Cardiac muscle cell (in vitro differentiated cells and primary cell): ENCODE results near the gene SLC7A6. TPM values are rescaled to one million over a fixed set of nuclear protein-coding genes. Genes with fewer than 3 reads are reported as not detected.
A peak's percentile ranks its signal among the peaks of the same experiment; 100 is the strongest.

Experiments
- DNase-seq, 2 donors: peaks; one replicate each; pipeline versions ENCODE4 v3.0.0 to v3.0.0-alpha.2; 2010 to 2017; ENCODE audit warnings: low read depth in 1 of 2, low spot score in 1 of 2
- H3K27ac ChIP-seq: fragments of 200-600 bp; sonication (generic); 2 replicates; pipeline ENCODE4 v1.5.1; 2016
- H3K27me3 ChIP-seq: fragments of 200-600 bp; sonication (generic); 2 replicates; pipeline ENCODE4 v1.6.0; 2016; ENCODE audit warnings: control low read depth
- H3K36me3 ChIP-seq: fragments of 200-600 bp; sonication (generic); 2 replicates; pipeline ENCODE4 v1.5.1; 2016; ENCODE audit warnings: control low read depth
- H3K4me1 ChIP-seq: fragments of 200-600 bp; sonication (generic); 2 replicates; pipeline ENCODE4 v1.8.1; 2017; ENCODE audit warnings: low read depth, mild to moderate bottlenecking, mixed run types
- H3K4me3 ChIP-seq: fragments of 200-600 bp; sonication (generic); 2 replicates; pipeline ENCODE4 v1.5.1; 2016; ENCODE audit warnings: mild to moderate bottlenecking
- H3K9me3 ChIP-seq: fragments of 200-600 bp; sonication (generic); 2 replicates; pipeline ENCODE4 v1.5.1; 2017; ENCODE audit warnings: low read depth, mild to moderate bottlenecking, control low read depth
- CTCF ChIP-seq: IDR thresholded peaks from 2 replicates; pipeline ENCODE4 v1.5.1; 2012; ENCODE audit warnings: low read depth, mild to moderate bottlenecking, low read length
- polyA plus RNA-seq: library from polyadenylated mRNA; unstranded; fragments of >200 nt; fragmentation: Nextera tagmentation; extraction: Ambion mirVana; gene quantifications from 2 replicates; pipeline ENCODE4 v1.2.1, GENCODE V29; 2016
- total RNA-seq: library from RNA; depleted of rRNA; stranded (reverse); fragments of >200 nt; gene quantifications from 2 replicates; pipeline ENCODE4 v1.2.3, GENCODE V29; 2016

SLC7A6 gene
- total and polyA plus RNA-seq, 2 experiments from 2014 or later: 14.3 to 17.1 TPM

GRCh38 chr16:68242085-68242484 lies 22.2 kb upstream of the SLC7A6 start:
- Histone ChIP-seq H3K4me3 (no peak overlapping the region), H3K9me3 (no peaks in the 10 kb centered on the region), H3K36me3 (no peaks in the 10 kb centered on the region), H3K27ac (no peak overlapping the region), H3K27me3 (peaks cover under 1% of the 10 kb centered on the region), H3K4me1 (peaks cover under 1% of the 10 kb centered on the region)
- no peak for DNase-seq
- TF ChIP-seq CTCF: no peak

GRCh38 chr16:68242926-68243858 lies 21.1 kb upstream of the SLC7A6 start:
- DNase-seq: no peak
- no peak for TF ChIP-seq CTCF
- Histone ChIP-seq H3K4me1 (no peaks in the 10 kb centered on the region), H3K27ac (no peak overlapping the region), H3K27me3 (no peaks in the 10 kb centered on the region), H3K9me3 (no peaks in the 10 kb centered on the region), H3K36me3 (no peaks in the 10 kb centered on the region), H3K4me3 (no peak overlapping the region)

- TF ChIP-seq CTCF: no peak
- Histone ChIP-seq H3K9me3 (no peaks in the 10 kb centered on the region), H3K27ac (no peak overlapping the region), H3K4me1 (no peaks in the 10 kb centered on the region), H3K27me3 (no peaks in the 10 kb centered on the region), H3K4me3 (peak overlapping the region; percentile 54), H3K36me3 (no peaks in the 10 kb centered on the region)
- DNase-seq: no peak
Observed at GRCh38 chr16:68244481-68244902, 19.8 kb upstream of the SLC7A6 start.

GRCh38 chr16:68244903-68245853 lies 19.1 kb upstream of the SLC7A6 start, which contains the start of gene PLA2G15:
TSS of gene PLA2G15 (plus strand) at chr16:68245373. CDS start at chr16:68245427, 54 bp downstream.
- Histone ChIP-seq H3K27ac (no peak within 1 kb of the TSS), H3K4me3 (peak within 1 kb of the TSS; percentile 54), H3K4me1 (no peaks in the 10 kb centered on the region), H3K27me3 (no peaks in the 10 kb centered on the region), H3K36me3 (no peaks in the 10 kb centered on the region), H3K9me3 (no peaks in the 10 kb centered on the region)
- no peak for TF ChIP-seq CTCF
- DNase-seq: peak; percentile 96 to 98

GRCh38 chr16:68246121-68246520 lies 18.2 kb upstream of the SLC7A6 start:
- Histone ChIP-seq H3K27me3 (no peaks in the 10 kb centered on the region), H3K27ac (no peak overlapping the region), H3K4me1 (peaks cover under 1% of the 10 kb centered on the region), H3K9me3 (no peaks in the 10 kb centered on the region), H3K36me3 (no peaks in the 10 kb centered on the region), H3K4me3 (no peak overlapping the region)
- no peak for DNase-seq
- TF ChIP-seq CTCF: no peak
